Measurements from ENCODE around the gene SLC49A3. TPM values are rescaled to one million over a fixed set of nuclear protein-coding genes. Genes with fewer than 3 reads are reported as not detected.

SLC49A3 gene
- total and polyA plus RNA-seq, 2 of the 8 experiments (the other 6 are each of a cell fraction or from before 2014, with no cell fraction given) = 5.0 to 8.8 TPM

GRCh38 chr4:654503-654845, 34.5 kb downstream of the SLC49A3 start:
- no peak overlapping the region for H3K4ac ChIP-seq (replicated peaks; ENCODE audit: insufficient read length, low read depth, low read length)
- FAIRE-seq (no peak), DNase-seq (ENCODE audit: low read depth in 1 of 2, low spot score in 2 of 2) (no peak)
- H4K5ac ChIP-seq (ENCODE audit: insufficient read length, low read depth, low read length) = no peak overlapping the region
- H3K18ac ChIP-seq (ENCODE audit: extremely low read depth, low read length) = no peak overlapping the region
- peaks cover 0 to 12% of the 10 kb centered on the region in 2 experiments for H4K20me1 ChIP-seq (replicated peaks in 1 of 2; ENCODE audit: control insufficient read depth in 1 of 2, insufficient read depth in 2 of 2, low read length in 2 of 2)
- H3K23ac ChIP-seq (ENCODE audit: insufficient read length) = no peak overlapping the region
- no peaks in the 10 kb centered on the region for H3K79me1 ChIP-seq (ENCODE audit: low read depth, low read length)
- no peaks in the 10 kb centered on the region for H3K4me1 ChIP-seq (replicated peaks in 1 of 4; ENCODE audit: control insufficient read depth in 3 of 4, insufficient read depth in 4 of 4, low read length in 3 of 4)
- no peaks in the 10 kb centered on the region for H3K9me3 ChIP-seq (ENCODE audit: insufficient read depth in 2 of 2, low read depth in 1 of 2, low read length in 1 of 2)
- H2BK5ac ChIP-seq (ENCODE audit: low read depth, low read length) = no peak overlapping the region
- H3K27me3 ChIP-seq (replicated peaks in 1 of 4; ENCODE audit: control insufficient read depth in 3 of 4, extremely low read depth in 1 of 4, insufficient read depth in 3 of 4, low read length in 3 of 4) = peaks cover 0 to 11% (median 0%) of the 10 kb centered on the region in 4 experiments; a peak in 2 of 7 replicates
- no peak overlapping the region for H2BK20ac ChIP-seq (ENCODE audit: low read length)
- no peak overlapping the region for H2AK5ac ChIP-seq (ENCODE audit: low read depth, low read length)
- H3K27ac ChIP-seq (ENCODE audit: low read depth, low read length) = no peak overlapping the region
- POLR2A ChIA-PET (ENCODE audit: partially characterized antibody) = interaction anchor here (0.6 to 3.1 kb wide), 4 partner anchors 9 to 55 kb away, joined by 3 to 11 read pairs (median 6); no protein-coding TSS in a partner anchor
- 94% methylated on average over 16 of the region's 17 CpGs; no CpG with 5 or more reads in 1 of the 2 experiments for WGBS, 2 experiments (ENCODE audit: extremely low coverage in 1 of 2, insufficient coverage in 1 of 2, insufficient read length in 1 of 2, insufficient replicate concordance in 2 of 2, low coverage in 1 of 2, low lambda C conversion rate in 2 of 2, missing lambda C conversion rate in 1 of 2)
- no peak overlapping the region for H2BK12ac ChIP-seq (ENCODE audit: low read depth, low read length)
- no peak overlapping the region for H3K4me2 ChIP-seq (ENCODE audit: insufficient read depth in 1 of 2, low read depth in 2 of 2, low read length in 2 of 2)
- H3K4me3 ChIP-seq (ENCODE audit: extremely low read depth in 1 of 4, insufficient read depth in 2 of 4, low read depth in 3 of 4, low read length in 4 of 4) = no peak overlapping the region
- no peaks in the 10 kb centered on the region; the same call in 1 of the 2 replicates for H3K23me2 ChIP-seq (ENCODE audit: low read depth, low read length)
- H2BK120ac ChIP-seq (replicated peaks; ENCODE audit: low read depth, low read length) = no peak overlapping the region
- CTCF ChIA-PET (ENCODE audit: partially characterized antibody) = no interaction called here
- no peak overlapping the region for H3K56ac ChIP-seq (replicated peaks; ENCODE audit: insufficient read length, low read depth, low read length)
- H3K14ac ChIP-seq (ENCODE audit: insufficient read length) = no peak overlapping the region
- no peak overlapping the region for H2AFZ ChIP-seq (ENCODE audit: low read length)
- no peak overlapping the region for H2BK15ac ChIP-seq (ENCODE audit: low read length)
- no peak overlapping the region for H3K9ac ChIP-seq (replicated peaks in 1 of 4; ENCODE audit: extremely low read depth in 1 of 4, low read depth in 3 of 4, low read length in 3 of 4)
- no peaks in the 10 kb centered on the region; a peak in 1 of 8 replicates for H3K36me3 ChIP-seq (ENCODE audit: control insufficient read depth in 2 of 4, insufficient read depth in 4 of 4, low read length in 3 of 4)
- H4K8ac ChIP-seq (ENCODE audit: extremely low read depth, insufficient read depth, low read length) = no peak overlapping the region
- no peaks in the 10 kb centered on the region for H3K79me2 ChIP-seq (ENCODE audit: control insufficient read depth in 1 of 2, insufficient read depth in 2 of 2, low read length in 2 of 2)
- H4K91ac ChIP-seq (replicated peaks; ENCODE audit: insufficient read length, low read length) = no peak overlapping the region
- TF ChIP-seq FOSL1 (IDR thresholded peaks at IDR 0.05; ENCODE audit: insufficient read depth, low read depth, low read length) = no peak
- no peak for TF ChIP-seq CREB1 (IDR thresholded peaks at IDR 0.05)
- TF ChIP-seq CTCF (IDR thresholded peaks at IDR 0.05; ENCODE audit: control extremely low read depth in 1 of 3, insufficient read depth in 1 of 3, low read depth in 1 of 3, low read length in 3 of 3) = no peak
- TF ChIP-seq POU5F1 (IDR thresholded peaks at IDR 0.05; ENCODE audit: low read depth, low read length) = no peak
- no peak for TF ChIP-seq EZH2 (IDR thresholded peaks at IDR 0.05; ENCODE audit: low read depth, low read length, severe bottlenecking)
- TF ChIP-seq TEAD4 (IDR thresholded peaks at IDR 0.05; ENCODE audit: low read depth, low read length) = no peak
- no peak for TF ChIP-seq SP1 (IDR thresholded peaks at IDR 0.05; ENCODE audit: low read depth, low read length)
- no peak for TF ChIP-seq MAX (IDR thresholded peaks at IDR 0.05)
- TF ChIP-seq SAP30 (IDR thresholded peaks at IDR 0.05; ENCODE audit: insufficient read depth, insufficient replicate concordance, low read length) = no peak
- no peak for TF ChIP-seq HDAC6 (IDR thresholded peaks at IDR 0.05; ENCODE audit: low read depth, low read length)
- TF ChIP-seq GTF2F1 (IDR thresholded peaks at IDR 0.05; ENCODE audit: borderline replicate concordance, low read depth, low read length) = no peak

Data from H1 (cell line).